SU-DHL-6 (cell line): ENCODE measurements around the gene ONECUT3.

Experiments used
- H2AFZ ChIP-seq: fragments of 200-600 bp; sonication (generic); 2 replicates; pipeline ENCODE4 v1.6.1; 2014; ENCODE audit warnings: low read depth, mild to moderate bottlenecking, moderate library complexity, mixed read lengths, antibody characterized with exemption, low read length; ENCODE audit not compliant: severe bottlenecking
- H3F3A ChIP-seq: fragments of 200-600 bp; shearing (Covaris generic); 2 replicates; pipeline ENCODE4 v1.6.0; 2016; ENCODE audit warnings: antibody characterized with exemption, mild to moderate bottlenecking; ENCODE audit not compliant: insufficient read depth
- H3K27ac ChIP-seq: fragments of 200-600 bp; sonication (generic); 2 replicates; pipeline ENCODE4 v1.5.1; 2016; ENCODE audit warnings: low read depth, mild to moderate bottlenecking, low read length, moderate library complexity, mixed read lengths
- H3K27me3 ChIP-seq: fragments of 200-600 bp; sonication (generic), shearing (Covaris generic); 2 replicates; pipeline ENCODE4 v1.6.0; 2014; ENCODE audit warnings: mild to moderate bottlenecking, low read length
- H3K36me3 ChIP-seq: fragments of 200-600 bp; sonication (generic); 2 replicates; pipeline ENCODE4 v1.6.1; 2014; ENCODE audit warnings: mild to moderate bottlenecking, low read length, mixed read lengths
- H3K4me2 ChIP-seq: fragments of 300-600, 200-600 bp; shearing (Covaris generic), sonication (generic); 2 replicates; pipeline ENCODE4 v1.6.0; 2014; ENCODE audit warnings: low read length, low read depth, mild to moderate bottlenecking; ENCODE audit not compliant: poor library complexity, severe bottlenecking
- H3K4me3 ChIP-seq: fragments of 200-600 bp; sonication (generic); 2 replicates; pipeline ENCODE4 v1.5.1; 2014; ENCODE audit warnings: antibody characterized with exemption, low read length, mild to moderate bottlenecking, mixed read lengths; ENCODE audit not compliant: insufficient read depth, poor library complexity, severe bottlenecking
- H3K79me2 ChIP-seq: fragments of 200-600 bp; sonication (generic); 2 replicates; pipeline ENCODE4 v1.6.1; 2014; ENCODE audit warnings: mild to moderate bottlenecking, low read length, moderate library complexity; ENCODE audit not compliant: insufficient read depth
- H3K9ac ChIP-seq: fragments of 200-600 bp; sonication (generic); 2 replicates; pipeline ENCODE4 v1.7.0; 2014; ENCODE audit warnings: mild to moderate bottlenecking, low read length
- H3K9me2 ChIP-seq: fragments of 200-600 bp; sonication (generic); replicated peaks from 2 replicates; pipeline ENCODE4 v1.6.1; 2014; ENCODE audit warnings: low read length; ENCODE audit not compliant: insufficient read depth
- H3K9me3 ChIP-seq: fragments of 200-600 bp; sonication (generic); 2 replicates; pipeline ENCODE4 v1.6.1; 2014; ENCODE audit warnings: low read length, mixed read lengths; ENCODE audit not compliant: insufficient read depth
- H4K20me1 ChIP-seq: fragments of 200-600 bp; sonication (generic); 2 replicates; pipeline ENCODE4 v1.6.1; 2014; ENCODE audit warnings: low read depth, mild to moderate bottlenecking, antibody characterized with exemption, low read length, moderate library complexity, mixed read lengths
- EZH2phosphoT487 ChIP-seq: fragments of 200-600 bp; sonication (generic), shearing (Covaris generic); conservative IDR thresholded peaks from 2 replicates; pipeline ENCODE4 v1.6.1; 2018; ENCODE audit warnings: mild to moderate bottlenecking, antibody characterized with exemption, low read length, moderate library complexity, mixed read lengths
- TF ChIP-seq, protein P1 (sequence below): fragments of 200-600 bp; sonication (generic); IDR thresholded peaks from one replicate; pipeline ENCODE4 v1.5.1; 2017; ENCODE audit warnings: antibody characterized with exemption, mild to moderate bottlenecking, low read length, moderate library complexity; ENCODE audit not compliant: insufficient read depth, poor library complexity, severe bottlenecking

The ONECUT3 gene

DNA sequence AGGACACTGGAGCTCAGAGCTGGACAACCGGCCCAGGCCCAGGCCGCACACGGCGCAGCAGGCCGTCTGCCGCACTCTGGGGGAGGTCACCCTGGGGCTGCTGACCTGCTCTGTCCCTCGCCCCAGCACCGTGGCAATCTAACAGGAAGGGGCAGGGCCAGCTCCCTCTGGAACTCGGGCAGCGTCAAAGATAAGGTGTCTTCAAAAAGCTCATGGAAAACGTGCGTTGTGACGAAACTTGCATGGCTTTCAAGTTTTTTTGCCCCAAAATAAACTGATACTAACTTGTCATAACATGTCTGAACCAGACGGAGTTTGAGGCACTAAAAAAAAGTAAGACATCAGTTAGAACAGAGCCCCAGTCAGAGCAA lies 70.9 kb downstream of the ONECUT3 start:
- Histone ChIP-seq H3F3A (no peaks in the 10 kb centered on the region), H3K27me3 (no peaks in the 10 kb centered on the region), H3K9me2 (no peaks in the 10 kb centered on the region), H3K9ac (no peak overlapping the region), H2AFZ (no peak overlapping the region), H3K4me3 (no peak overlapping the region), H3K79me2 (no peaks in the 10 kb centered on the region), H3K9me3 (no peaks in the 10 kb centered on the region), H3K27ac (no peak overlapping the region), H3K36me3 (0 out of 2 replicates have a peak, but pooled peaks cover 4% of the 10 kb centered on the region), H3K4me2 (no peak overlapping the region), H4K20me1 (no peaks in the 10 kb centered on the region)
- TF ChIP-seq, protein P1, sequence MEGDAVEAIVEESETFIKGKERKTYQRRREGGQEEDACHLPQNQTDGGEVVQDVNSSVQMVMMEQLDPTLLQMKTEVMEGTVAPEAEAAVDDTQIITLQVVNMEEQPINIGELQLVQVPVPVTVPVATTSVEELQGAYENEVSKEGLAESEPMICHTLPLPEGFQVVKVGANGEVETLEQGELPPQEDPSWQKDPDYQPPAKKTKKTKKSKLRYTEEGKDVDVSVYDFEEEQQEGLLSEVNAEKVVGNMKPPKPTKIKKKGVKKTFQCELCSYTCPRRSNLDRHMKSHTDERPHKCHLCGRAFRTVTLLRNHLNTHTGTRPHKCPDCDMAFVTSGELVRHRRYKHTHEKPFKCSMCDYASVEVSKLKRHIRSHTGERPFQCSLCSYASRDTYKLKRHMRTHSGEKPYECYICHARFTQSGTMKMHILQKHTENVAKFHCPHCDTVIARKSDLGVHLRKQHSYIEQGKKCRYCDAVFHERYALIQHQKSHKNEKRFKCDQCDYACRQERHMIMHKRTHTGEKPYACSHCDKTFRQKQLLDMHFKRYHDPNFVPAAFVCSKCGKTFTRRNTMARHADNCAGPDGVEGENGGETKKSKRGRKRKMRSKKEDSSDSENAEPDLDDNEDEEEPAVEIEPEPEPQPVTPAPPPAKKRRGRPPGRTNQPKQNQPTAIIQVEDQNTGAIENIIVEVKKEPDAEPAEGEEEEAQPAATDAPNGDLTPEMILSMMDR = no peak
- TF ChIP-seq EZH2phosphoT487 = no peak

DNA sequence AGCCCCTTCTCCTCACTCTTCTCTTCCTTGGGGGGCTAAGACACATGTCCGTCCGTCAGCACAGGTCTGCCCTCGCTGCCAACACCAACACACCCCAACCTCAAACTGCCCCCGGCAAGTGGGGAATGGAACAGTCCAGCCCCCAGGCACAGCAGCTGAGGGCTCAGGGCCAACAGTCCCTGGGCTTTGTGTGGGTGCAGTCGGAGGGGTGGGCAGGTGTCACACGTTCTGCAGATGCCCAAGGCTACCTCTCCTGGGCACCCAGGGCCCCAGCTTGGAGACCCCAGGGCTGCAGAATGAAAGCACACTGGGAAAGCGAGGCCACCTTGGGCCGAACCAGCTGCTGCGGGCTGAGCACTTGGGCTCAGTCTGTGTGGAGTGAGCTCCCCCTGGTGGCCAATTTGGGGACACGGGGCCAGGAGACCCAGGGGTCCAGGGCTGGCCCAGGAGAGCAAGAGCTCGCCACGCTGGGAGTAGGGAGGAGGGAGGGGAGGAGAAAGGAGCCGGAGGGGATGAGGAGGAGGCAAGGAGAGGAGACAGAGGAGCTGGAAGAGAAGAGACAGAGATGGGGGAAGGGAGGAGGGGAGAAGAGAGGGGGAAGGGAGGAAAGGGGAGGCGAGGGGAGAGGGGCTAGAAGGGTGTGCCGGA lies 72.7 kb downstream of the ONECUT3 start:
- 0 out of 2 replicates have a peak, but pooled peaks cover 4% of the 10 kb centered on the region for H3K36me3 ChIP-seq
- H3K4me3 ChIP-seq = no peak overlapping the region
- H4K20me1 ChIP-seq = no peaks in the 10 kb centered on the region; the same call in 1 of the 2 replicates
- H3K9me2 ChIP-seq = no peaks in the 10 kb centered on the region
- no peak overlapping the region for H3K4me2 ChIP-seq
- H3K9me3 ChIP-seq = no peaks in the 10 kb centered on the region
- no peak overlapping the region for H3K27ac ChIP-seq
- no peaks in the 10 kb centered on the region for H3F3A ChIP-seq
- no peaks in the 10 kb centered on the region for H3K79me2 ChIP-seq
- H3K9ac ChIP-seq = no peak overlapping the region
- H3K27me3 ChIP-seq = no peaks in the 10 kb centered on the region
- no peak overlapping the region for H2AFZ ChIP-seq
- TF ChIP-seq, protein P1 = peak; percentile 99
- no peak for TF ChIP-seq EZH2phosphoT487

DNA sequence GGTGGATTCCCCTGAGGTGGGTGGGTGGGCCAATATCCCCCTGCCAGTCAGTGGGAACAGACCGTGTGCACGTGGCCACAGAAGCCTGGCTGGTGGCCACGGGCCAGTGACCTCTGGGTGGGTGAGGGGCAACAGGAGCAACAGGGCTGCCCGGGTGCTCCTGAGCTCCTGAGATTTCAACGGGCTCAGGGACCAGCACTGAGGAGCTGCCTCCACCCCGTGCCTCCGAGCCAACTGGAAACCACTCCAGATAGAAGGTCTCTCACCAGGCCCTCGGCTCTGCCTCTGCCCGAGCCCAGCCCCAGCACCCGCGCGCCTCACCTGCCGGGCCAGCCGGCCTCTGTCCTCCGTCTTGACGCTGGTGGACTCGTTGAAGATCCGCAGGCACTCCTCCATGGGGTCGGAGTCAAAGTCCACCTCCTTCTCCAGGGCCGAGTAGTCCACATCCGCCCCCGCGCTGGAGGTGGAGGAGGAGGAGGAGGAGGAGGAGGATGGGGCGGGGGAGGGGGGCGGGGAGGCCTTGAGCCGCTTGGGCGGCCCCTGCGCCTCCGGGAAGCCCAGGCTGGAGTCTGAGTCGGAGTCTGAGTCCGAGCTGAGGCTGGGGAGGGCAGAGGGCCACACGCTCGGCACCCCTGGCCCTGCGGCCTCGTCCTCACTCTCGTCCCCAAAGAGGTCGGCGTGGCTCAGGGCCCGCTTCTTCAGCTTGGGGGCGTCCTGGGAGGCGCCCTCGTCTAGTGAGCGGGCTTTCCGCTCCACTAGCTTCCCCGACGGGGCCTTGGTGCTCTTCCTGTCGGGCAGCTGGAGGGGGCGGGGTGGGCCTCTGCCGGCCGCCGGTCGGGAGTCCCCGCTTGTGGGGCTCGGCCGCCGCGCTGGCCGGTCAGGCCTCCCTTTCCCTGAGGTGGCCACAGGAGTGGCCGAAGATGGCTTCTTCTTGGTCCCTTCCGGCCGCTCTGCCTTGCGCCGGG lies 73.5 kb downstream of the ONECUT3 start:
- H3K36me3 ChIP-seq = 0 out of 2 replicates have a peak, but pooled peaks cover 4% of the 10 kb centered on the region
- no peaks in the 10 kb centered on the region for H3K27me3 ChIP-seq
- H3F3A ChIP-seq = no peaks in the 10 kb centered on the region
- H3K4me2 ChIP-seq = no peak overlapping the region
- no peaks in the 10 kb centered on the region for H3K9me3 ChIP-seq
- no peak overlapping the region for H3K27ac ChIP-seq
- H3K9me2 ChIP-seq = no peaks in the 10 kb centered on the region
- H3K79me2 ChIP-seq = no peaks in the 10 kb centered on the region
- H3K4me3 ChIP-seq = no peak overlapping the region
- no peaks in the 10 kb centered on the region; the same call in 1 of the 2 replicates for H4K20me1 ChIP-seq
- H2AFZ ChIP-seq = no peak overlapping the region
- no peak for TF ChIP-seq EZH2phosphoT487
- TF ChIP-seq, protein P1 = no peak
- H3K9ac ChIP-seq = no peak overlapping the region
